Calu3 (cell line): ENCODE measurements around the gene EYA2. TPM values are rescaled to one million over a fixed set of nuclear protein-coding genes. Genes with fewer than 3 reads are reported as not detected.

Source experiments
- Bru-seq: library from RNA; stranded (reverse); fragments of 400-500 nt; gene quantifications from one replicate; lab custom pipeline; 2021; lab: Mats Ljungman, UMichigan
- BruChase-seq, 2 experiments: library from RNA; stranded (reverse); fragments of 400-500 nt; gene quantifications; one replicate each; lab custom pipeline; 2021; lab: Mats Ljungman, UMichigan
- BruUV-seq: library from RNA; stranded (reverse); fragments of 400-500 nt; replicated peaks from 2 replicates; lab custom pipeline; 2021; lab: Mats Ljungman, UMichigan
- CTCF ChIA-PET: fragments of 300-600 bp; sonication (Branson Sonifier 250); formaldehyde crosslinking; loops from one replicate; lab custom pipeline; 2022; ENCODE audit warnings: antibody characterized with exemption; lab: Charles Lee
- DNase-seq: peaks from one replicate; pipeline ENCODE4 v3.0.0; 2022
- H3K27ac Mint-ChIP-seq: one replicate; pipeline ENCODE4 v1.8.0; 2022; ENCODE audit warnings: mixed read lengths; ENCODE audit not compliant: unreplicated experiment
- H3K27me3 Mint-ChIP-seq: one replicate; pipeline ENCODE4 v1.8.0; 2022; ENCODE audit warnings: mixed read lengths; ENCODE audit not compliant: unreplicated experiment
- H3K36me3 Mint-ChIP-seq: one replicate; pipeline ENCODE4 v1.8.0; 2022; ENCODE audit warnings: mild to moderate bottlenecking, moderate library complexity, mixed read lengths; ENCODE audit not compliant: insufficient read depth, unreplicated experiment
- H3K4me1 Mint-ChIP-seq: one replicate; pipeline ENCODE4 v1.8.0; 2022; ENCODE audit warnings: mild to moderate bottlenecking, low read depth, mixed read lengths; ENCODE audit not compliant: unreplicated experiment
- H3K4me3 Mint-ChIP-seq: one replicate; pipeline ENCODE4 v1.8.0; 2022; ENCODE audit warnings: mild to moderate bottlenecking, low read depth, moderate library complexity, mixed read lengths; ENCODE audit not compliant: unreplicated experiment
- H3K9me3 Mint-ChIP-seq: one replicate; pipeline ENCODE4 v1.8.0; 2022; ENCODE audit warnings: low read depth, mixed read lengths; ENCODE audit not compliant: unreplicated experiment
- intact Hi-C: fragments of 100-400 bp; cut with micrococcal nuclease; formaldehyde crosslinking; loops from one replicate; pipeline ENCODE4 v1.10.0; 2022; ENCODE audit not compliant: unreplicated experiment
- long read RNA-seq: library from polyadenylated mRNA; stranded (forward); transcript quantifications from one replicate; pipeline ENCODE4 v2.0.0, GENCODE V29; 2022
- total RNA-seq: library from RNA; stranded (reverse); gene quantifications from 2 replicates; pipeline ENCODE4 v1.2.3, GENCODE V29; 2022
- TF ChIP-seq, protein P1 (sequence below): fragments of 200-600 bp; IDR thresholded peaks from one replicate; pipeline ENCODE4 v1.8.0; 2022; ENCODE audit warnings: antibody characterized with exemption; ENCODE audit not compliant: unreplicated experiment

EYA2 gene, protein sequence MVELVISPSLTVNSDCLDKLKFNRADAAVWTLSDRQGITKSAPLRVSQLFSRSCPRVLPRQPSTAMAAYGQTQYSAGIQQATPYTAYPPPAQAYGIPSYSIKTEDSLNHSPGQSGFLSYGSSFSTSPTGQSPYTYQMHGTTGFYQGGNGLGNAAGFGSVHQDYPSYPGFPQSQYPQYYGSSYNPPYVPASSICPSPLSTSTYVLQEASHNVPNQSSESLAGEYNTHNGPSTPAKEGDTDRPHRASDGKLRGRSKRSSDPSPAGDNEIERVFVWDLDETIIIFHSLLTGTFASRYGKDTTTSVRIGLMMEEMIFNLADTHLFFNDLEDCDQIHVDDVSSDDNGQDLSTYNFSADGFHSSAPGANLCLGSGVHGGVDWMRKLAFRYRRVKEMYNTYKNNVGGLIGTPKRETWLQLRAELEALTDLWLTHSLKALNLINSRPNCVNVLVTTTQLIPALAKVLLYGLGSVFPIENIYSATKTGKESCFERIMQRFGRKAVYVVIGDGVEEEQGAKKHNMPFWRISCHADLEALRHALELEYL
- total RNA-seq (0.32 and 0.35 TPM in 2 replicates), Bru-seq, nascent RNA (percentile 18 among the genes with signal in this experiment), BruChase-seq, experiment 1, labeled RNA remaining after a 6-hour chase (percentile 12 among the genes with signal in this experiment), BruChase-seq, experiment 2, labeled RNA remaining after a 2-hour chase (percentile 14 among the genes with signal in this experiment)
- long read RNA-seq, result 0 reads

DNA sequence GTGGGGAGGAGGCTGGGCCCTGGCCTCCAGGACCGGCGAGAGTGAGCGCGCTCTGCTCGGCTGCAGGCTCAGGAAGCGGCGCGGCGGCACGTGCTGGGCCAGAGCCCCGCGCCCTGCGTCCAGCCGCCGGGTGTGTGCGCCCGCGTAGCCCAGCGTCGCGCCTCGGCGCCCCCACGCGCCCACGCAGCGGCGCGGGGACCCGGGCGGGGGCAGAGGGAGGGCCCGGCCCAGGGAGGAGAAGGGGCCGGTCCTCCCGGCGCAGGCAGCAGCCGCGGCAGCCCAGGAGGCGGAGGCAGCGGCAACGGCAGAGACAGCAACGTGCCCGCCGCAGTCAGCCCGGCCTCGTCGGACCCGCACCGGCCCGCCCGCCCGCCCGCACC lies at the start of gene EYA2:
Gene EYA2 (plus strand): TSS at position 265 of the 380 bp plus-strand sequence. CDS start 95,168 bp downstream, outside the sequence.
- H3K27ac Mint-ChIP-seq, result no peak within 1 kb of the TSS
- H3K27me3 Mint-ChIP-seq, result peaks cover 96% of the 10 kb centered on the region
- CTCF ChIA-PET, result no interaction called here
- peak within 1 kb of the TSS; percentile 46 for H3K4me3 Mint-ChIP-seq
- peaks cover 4% of the 10 kb centered on the region for H3K9me3 Mint-ChIP-seq
- H3K36me3 Mint-ChIP-seq, result no peaks in the 10 kb centered on the region
- BruUV-seq, result no TSS peak
- intact Hi-C loops, result no loop called here
- peaks cover 21% of the 10 kb centered on the region for H3K4me1 Mint-ChIP-seq
- DNase-seq, result peak; percentile 26
- TF ChIP-seq, protein P1, sequence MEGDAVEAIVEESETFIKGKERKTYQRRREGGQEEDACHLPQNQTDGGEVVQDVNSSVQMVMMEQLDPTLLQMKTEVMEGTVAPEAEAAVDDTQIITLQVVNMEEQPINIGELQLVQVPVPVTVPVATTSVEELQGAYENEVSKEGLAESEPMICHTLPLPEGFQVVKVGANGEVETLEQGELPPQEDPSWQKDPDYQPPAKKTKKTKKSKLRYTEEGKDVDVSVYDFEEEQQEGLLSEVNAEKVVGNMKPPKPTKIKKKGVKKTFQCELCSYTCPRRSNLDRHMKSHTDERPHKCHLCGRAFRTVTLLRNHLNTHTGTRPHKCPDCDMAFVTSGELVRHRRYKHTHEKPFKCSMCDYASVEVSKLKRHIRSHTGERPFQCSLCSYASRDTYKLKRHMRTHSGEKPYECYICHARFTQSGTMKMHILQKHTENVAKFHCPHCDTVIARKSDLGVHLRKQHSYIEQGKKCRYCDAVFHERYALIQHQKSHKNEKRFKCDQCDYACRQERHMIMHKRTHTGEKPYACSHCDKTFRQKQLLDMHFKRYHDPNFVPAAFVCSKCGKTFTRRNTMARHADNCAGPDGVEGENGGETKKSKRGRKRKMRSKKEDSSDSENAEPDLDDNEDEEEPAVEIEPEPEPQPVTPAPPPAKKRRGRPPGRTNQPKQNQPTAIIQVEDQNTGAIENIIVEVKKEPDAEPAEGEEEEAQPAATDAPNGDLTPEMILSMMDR, result no peak

DNA sequence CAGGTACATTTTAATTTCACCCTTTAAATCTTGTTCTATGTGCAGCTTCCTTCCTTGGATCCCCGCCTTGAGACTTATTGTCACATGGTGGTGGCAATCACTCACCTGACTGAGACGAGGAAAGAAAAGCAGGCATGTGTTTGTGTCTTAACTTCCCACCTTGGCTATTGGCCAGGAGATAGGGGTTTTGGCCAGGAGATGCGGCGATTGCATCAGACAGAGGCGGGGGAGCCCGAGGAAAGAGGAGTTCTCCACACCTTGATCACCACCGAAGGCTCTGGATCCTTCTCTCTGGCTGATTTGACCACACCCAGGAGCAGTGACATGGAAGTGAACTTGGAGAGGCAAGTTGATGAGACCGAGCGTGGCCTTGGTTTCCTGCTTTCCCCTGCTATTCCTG lies 49.7 kb upstream of the EYA2 start:
- H3K4me3 Mint-ChIP-seq, result no peak overlapping the region

DNA sequence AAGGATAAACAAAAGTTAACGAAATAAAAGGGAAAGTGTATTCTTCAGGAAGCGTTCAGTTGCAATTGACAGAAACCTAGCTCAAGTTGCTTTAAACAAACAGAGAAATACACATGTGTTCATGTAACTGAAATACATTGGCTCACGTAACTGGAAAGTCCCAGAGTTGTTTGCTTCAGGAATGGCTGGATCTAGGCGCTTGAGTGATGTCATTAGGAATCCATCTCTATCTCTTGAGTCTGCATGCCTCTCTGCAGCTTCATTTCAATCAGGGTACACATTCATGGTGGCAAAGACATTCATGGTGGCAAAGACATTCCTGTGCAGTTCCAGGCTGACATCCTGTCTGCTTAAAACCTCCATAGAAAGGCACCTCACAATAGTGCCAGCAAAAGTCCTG lies 45.4 kb upstream of the EYA2 start:
- H3K27me3 Mint-ChIP-seq, result peaks cover 24% of the 10 kb centered on the region
- H3K9me3 Mint-ChIP-seq, result peaks cover 3% of the 10 kb centered on the region
- TF ChIP-seq, protein P1, result no peak
- DNase-seq, result no peak
- no peak overlapping the region for H3K4me3 Mint-ChIP-seq
- H3K4me1 Mint-ChIP-seq, result no peaks in the 10 kb centered on the region
- H3K36me3 Mint-ChIP-seq, result no peaks in the 10 kb centered on the region
- CTCF ChIA-PET, result no interaction called here
- no TSS peak for BruUV-seq
- no peak overlapping the region for H3K27ac Mint-ChIP-seq
- intact Hi-C loops, result no loop called here

More for the DNA sequence above, 49.7 kb upstream of the EYA2 start:
- Mint-ChIP-seq H3K9me3 (peaks cover 3% of the 10 kb centered on the region), H3K36me3 (no peaks in the 10 kb centered on the region), H3K27me3 (peaks cover 31% of the 10 kb centered on the region), H3K27ac (no peak overlapping the region), H3K4me1 (no peaks in the 10 kb centered on the region)
- intact Hi-C loops, result no loop called here
- DNase-seq, result no peak
- BruUV-seq, result no TSS peak
- CTCF ChIA-PET, result no interaction called here
- TF ChIP-seq, protein P1, result no peak

DNA sequence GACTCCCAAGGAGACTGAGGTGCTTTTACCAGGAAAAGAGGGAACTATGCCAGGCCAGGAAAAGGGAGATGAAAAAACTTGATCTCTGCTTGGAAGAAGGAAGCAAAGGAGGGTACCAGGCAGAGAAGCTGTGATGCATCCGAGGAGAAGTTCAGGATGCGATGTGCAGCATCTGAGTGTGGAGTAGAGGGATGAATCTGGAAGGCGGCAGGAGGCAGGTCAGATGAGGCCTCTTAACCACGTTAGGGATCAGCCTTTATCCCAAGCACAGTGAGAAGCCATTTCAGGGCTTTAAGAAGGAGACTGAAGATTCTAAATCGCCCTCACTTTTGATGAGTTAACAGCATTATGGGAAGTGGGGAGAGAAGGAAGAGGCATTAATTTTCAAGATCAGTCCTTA lies 44.9 kb upstream of the EYA2 start:
- Mint-ChIP-seq H3K4me1 (no peaks in the 10 kb centered on the region), H3K27me3 (peaks cover 24% of the 10 kb centered on the region)
- CTCF ChIA-PET, result no interaction called here

More for the DNA sequence above, 44.9 kb upstream of the EYA2 start:
- Mint-ChIP-seq H3K9me3 (peaks cover 2% of the 10 kb centered on the region), H3K36me3 (no peaks in the 10 kb centered on the region), H3K4me3 (no peak overlapping the region), H3K27ac (no peak overlapping the region)
- intact Hi-C loops, result no loop called here
- DNase-seq, result no peak
- no TSS peak for BruUV-seq
- TF ChIP-seq, protein P1, result no peak
